Progenitor cell of endocrine pancreas (in vitro differentiated cells): ENCODE data around the gene RHOF. TPM values are rescaled to one million over a fixed set of nuclear protein-coding genes. Genes with fewer than 3 reads are reported as not detected.

Experiments used
- DNase-seq: peaks from one replicate; pipeline ENCODE4 v3.0.0; 2021; ENCODE audit warnings: low spot score; ENCODE audit not compliant: unreplicated experiment
- H3K27ac Mint-ChIP-seq: 2 replicates; pipeline ENCODE4 v1.8.0; 2021; ENCODE audit warnings: mild to moderate bottlenecking, moderate library complexity, mixed read lengths
- H3K27me3 Mint-ChIP-seq: 2 replicates; pipeline ENCODE4 v1.8.0; 2021; ENCODE audit warnings: mixed read lengths
- H3K36me3 Mint-ChIP-seq: 2 replicates; pipeline ENCODE4 v1.8.0; 2022; ENCODE audit warnings: mixed read lengths; ENCODE audit not compliant: insufficient read depth
- H3K4me1 Mint-ChIP-seq: 2 replicates; pipeline ENCODE4 v1.8.0; 2021; ENCODE audit warnings: low read depth, mixed read lengths
- H3K4me3 Mint-ChIP-seq: 2 replicates; pipeline ENCODE4 v1.8.0; 2021; ENCODE audit warnings: low read depth, mild to moderate bottlenecking, moderate library complexity, mixed read lengths
- H3K9me3 Mint-ChIP-seq: 2 replicates; pipeline ENCODE4 v1.8.0; 2021; ENCODE audit warnings: low read depth, mixed read lengths
- total RNA-seq: library from RNA; stranded (reverse); gene quantifications from 2 replicates; pipeline ENCODE4 v1.2.1, GENCODE V29; 2021
- TF ChIP-seq, protein P1 (sequence below): fragments of 200-600 bp; sonication (generic); IDR thresholded peaks from one replicate; pipeline ENCODE4 v1.5.0; 2021; ENCODE audit warnings: antibody characterized with exemption, mild to moderate bottlenecking; ENCODE audit not compliant: unreplicated experiment

Gene RHOF
- total RNA-seq, 1 donor from 2014 or later, result 36.0 TPM

DNA sequence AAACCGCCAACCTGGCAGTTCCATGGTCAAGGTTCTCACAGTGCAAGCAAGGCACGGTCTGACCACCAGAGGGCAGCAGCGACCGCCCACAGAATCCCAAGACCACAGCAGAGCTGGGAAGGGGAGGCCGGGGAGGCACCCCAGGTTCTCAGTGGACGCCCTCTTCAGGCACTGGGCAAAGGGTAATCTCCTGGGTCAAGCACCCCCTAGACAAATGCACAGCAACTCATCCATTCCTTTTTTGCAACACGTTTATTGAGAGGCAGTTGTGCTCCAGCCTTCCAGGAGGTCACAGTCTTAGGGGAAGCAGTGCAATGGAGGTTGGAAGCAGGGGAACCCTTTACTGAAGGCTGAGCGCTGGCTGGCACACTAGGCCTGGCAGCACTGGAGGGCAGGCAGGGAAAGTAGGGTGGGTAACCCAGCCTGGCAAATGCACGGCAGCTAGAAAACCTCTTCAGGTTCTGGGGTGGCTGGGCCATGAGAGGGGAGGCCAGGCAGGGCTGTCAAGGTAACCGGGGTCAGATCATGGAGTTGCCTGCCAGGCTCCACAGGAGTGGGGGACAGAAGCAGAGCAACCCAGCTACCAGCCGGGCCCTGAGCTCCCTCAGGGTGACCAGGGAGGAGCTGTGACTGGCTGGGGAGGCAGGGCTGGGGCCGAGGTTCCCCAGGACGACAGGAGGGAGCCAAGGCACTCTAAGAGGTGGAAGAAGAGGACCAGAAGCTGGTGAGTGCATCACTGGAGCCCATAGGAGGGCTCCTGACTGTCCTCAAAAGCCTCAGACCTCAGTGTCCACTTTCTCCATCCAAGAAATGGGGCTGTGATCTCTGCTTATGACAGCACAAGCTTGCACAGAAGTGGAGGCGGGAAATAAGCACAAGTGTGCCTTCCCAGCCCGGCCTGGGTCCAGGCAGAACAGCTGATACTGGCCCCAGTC, 1.8 kb upstream of the RHOF start:
- peak overlapping the region; percentile 51 for H3K4me3 Mint-ChIP-seq
- DNase-seq, result peak; percentile 87
- H3K27ac Mint-ChIP-seq, result peak overlapping the region; percentile 89
- H3K4me1 Mint-ChIP-seq, result peaks cover 35% of the 10 kb centered on the region
- peaks cover 13% of the 10 kb centered on the region for H3K36me3 Mint-ChIP-seq
- peaks cover 5% of the 10 kb centered on the region for H3K27me3 Mint-ChIP-seq
- no peaks in the 10 kb centered on the region for H3K9me3 Mint-ChIP-seq
- TF ChIP-seq, protein P1, sequence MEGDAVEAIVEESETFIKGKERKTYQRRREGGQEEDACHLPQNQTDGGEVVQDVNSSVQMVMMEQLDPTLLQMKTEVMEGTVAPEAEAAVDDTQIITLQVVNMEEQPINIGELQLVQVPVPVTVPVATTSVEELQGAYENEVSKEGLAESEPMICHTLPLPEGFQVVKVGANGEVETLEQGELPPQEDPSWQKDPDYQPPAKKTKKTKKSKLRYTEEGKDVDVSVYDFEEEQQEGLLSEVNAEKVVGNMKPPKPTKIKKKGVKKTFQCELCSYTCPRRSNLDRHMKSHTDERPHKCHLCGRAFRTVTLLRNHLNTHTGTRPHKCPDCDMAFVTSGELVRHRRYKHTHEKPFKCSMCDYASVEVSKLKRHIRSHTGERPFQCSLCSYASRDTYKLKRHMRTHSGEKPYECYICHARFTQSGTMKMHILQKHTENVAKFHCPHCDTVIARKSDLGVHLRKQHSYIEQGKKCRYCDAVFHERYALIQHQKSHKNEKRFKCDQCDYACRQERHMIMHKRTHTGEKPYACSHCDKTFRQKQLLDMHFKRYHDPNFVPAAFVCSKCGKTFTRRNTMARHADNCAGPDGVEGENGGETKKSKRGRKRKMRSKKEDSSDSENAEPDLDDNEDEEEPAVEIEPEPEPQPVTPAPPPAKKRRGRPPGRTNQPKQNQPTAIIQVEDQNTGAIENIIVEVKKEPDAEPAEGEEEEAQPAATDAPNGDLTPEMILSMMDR, result peak; percentile 88

DNA sequence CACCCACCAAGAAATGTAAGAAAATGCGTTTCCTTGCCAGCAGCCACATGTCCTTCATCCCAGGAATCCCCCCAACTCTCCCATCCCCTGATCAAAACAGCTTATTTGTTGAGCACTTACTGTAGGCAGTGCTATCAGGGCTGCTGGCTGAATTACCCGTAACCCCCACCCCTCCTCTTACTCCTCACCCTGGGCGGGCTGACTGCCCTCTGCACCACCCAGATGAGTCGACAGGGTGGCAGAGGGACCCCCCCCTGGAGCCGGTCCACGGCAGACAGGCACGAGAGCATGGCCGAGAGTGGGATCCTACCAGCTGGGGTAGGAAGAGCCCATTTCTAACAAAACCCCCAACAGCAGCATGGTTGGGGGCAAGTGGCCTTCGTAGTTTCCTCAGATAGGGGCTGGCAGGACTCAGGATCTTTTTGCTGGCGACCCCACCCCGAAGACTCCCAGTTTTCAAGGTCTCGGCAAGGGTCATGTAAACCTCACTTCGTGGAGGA, 1.1 kb upstream of the RHOF start:
- Mint-ChIP-seq H3K27ac (peak overlapping the region; percentile 89), H3K36me3 (peaks cover 13% of the 10 kb centered on the region), H3K9me3 (no peaks in the 10 kb centered on the region), H3K27me3 (peaks cover 6% of the 10 kb centered on the region), H3K4me1 (peaks cover 35% of the 10 kb centered on the region), H3K4me3 (peak overlapping the region; percentile 63)
- no peak for DNase-seq
- TF ChIP-seq, protein P1, result no peak

DNA sequence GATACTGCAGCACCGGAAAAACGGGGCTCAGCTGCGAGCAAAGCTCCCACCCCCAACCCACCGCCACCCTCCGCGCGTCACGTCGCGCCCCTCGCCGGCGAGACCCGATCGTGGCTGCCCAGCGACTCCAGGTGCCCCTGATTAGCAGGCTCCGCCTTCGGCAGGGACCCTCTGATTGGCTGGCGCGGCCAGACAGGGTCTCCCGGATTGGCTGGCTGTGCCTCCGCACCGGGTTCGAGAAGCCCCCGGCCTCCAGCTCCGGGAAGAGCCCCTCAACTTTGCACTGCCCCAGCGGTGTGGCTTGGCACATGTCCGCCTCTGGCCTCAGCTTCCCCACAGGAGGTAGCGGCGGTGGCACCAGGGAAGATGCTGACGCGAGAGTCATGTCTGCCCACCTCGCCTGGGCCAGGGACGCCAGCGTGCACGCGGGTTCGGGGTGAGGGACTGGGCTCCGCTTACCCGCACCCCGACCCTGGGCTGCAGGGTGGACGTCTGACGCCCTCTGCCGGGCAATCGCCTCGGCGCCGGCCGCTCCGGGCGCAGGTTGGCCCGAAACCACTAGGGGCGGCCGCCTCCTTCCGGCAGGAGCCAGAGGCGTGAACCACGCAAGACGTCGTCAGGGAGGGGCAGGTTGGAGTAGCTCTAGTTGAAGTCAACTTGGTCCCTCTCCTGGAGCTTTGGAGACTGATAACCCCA, 498 bp upstream of the RHOF start:
- peaks cover 12% of the 10 kb centered on the region for H3K36me3 Mint-ChIP-seq

DNA sequence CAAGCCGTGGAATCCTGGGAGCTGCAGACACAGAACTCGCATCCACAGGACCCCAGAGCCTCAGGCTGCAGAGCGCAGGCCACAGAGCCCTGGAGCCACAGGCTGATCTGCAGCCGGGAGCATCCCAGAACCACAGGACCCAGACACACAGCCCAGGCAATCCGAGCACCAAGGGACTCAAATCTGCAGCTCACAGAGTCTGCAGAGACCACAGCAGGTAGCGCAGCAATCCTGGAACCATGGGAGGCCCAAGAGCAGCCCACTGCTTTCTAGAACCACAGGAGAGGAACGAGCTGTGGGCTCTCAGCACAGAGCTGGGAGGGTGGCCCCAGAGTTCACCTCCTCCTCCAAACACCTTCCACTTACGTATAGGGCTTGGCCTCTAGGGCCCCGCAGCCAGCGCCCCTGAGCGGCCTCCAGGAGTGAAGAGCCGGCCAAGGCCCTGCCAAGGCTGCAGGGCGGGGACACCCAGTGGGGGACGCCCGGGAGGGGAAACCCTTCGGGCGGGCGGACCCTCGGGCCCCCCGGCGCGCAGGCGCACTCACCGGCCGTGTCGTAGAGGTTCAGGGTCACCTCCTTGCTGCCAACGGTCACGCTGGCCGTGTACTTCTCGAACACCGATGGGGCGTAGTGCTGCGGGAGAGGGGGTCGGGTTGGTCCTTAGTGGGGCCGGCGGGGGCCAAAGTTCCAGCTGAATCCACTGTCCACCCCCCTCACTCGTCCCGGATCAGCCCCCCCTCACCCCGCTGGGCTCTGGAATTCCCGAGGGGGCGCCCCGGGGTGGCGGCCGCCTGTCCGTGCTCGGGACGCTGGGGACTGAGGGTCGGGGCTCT, 665 bp downstream of the RHOF start:
- peaks cover 22% of the 10 kb centered on the region for H3K4me1 Mint-ChIP-seq
- TF ChIP-seq, protein P1, result peak; percentile 7
- DNase-seq, result no peak
- no peak overlapping the region for H3K27ac Mint-ChIP-seq
- peaks cover 6% of the 10 kb centered on the region for H3K27me3 Mint-ChIP-seq
- no peaks in the 10 kb centered on the region for H3K9me3 Mint-ChIP-seq
- H3K36me3 Mint-ChIP-seq, result peaks cover 7% of the 10 kb centered on the region
- peak overlapping the region; percentile 58 for H3K4me3 Mint-ChIP-seq

More for the DNA sequence above, 498 bp upstream of the RHOF start:
- DNase-seq, result peak; percentile 86
- no peaks in the 10 kb centered on the region for H3K9me3 Mint-ChIP-seq
- peak overlapping the region; percentile 63 for H3K4me3 Mint-ChIP-seq
- H3K4me1 Mint-ChIP-seq, result peaks cover 31% of the 10 kb centered on the region
- H3K27ac Mint-ChIP-seq, result peak overlapping the region; percentile 89
- peaks cover 6% of the 10 kb centered on the region for H3K27me3 Mint-ChIP-seq
- TF ChIP-seq, protein P1, result peak; percentile 99
